Endothelial cell of umbilical vein (primary cell): ENCODE results near the gene CHRM2. TPM values are rescaled to one million over a fixed set of nuclear protein-coding genes. Genes with fewer than 3 reads are reported as not detected.

Experiments
- BruUV-seq: library from RNA; stranded (reverse); fragments of 400-500 nt; replicated peaks from 2 replicates; lab custom pipeline; 2021; lab: Mats Ljungman, UMichigan
- CTCF ChIA-PET: fragments of 300-600, 350-600 bp; sonication (Branson Sonifier 250); formaldehyde crosslinking; loops from one replicate; lab custom pipeline; 2021; ENCODE audit warnings: antibody characterized with exemption, inconsistent platforms; lab: Charles Lee
- POLR2A ChIA-PET: fragments of 300-600, 350-600 bp; sonication (Branson Sonifier 250); formaldehyde crosslinking; loops from one replicate; lab custom pipeline; 2021; ENCODE audit warnings: antibody characterized with exemption, inconsistent platforms; lab: Charles Lee
- DNase-seq: peaks from one replicate; pipeline ENCODE4 v3.0.0-alpha.2; 2011; ENCODE audit warnings: low read depth, low spot score
- FAIRE-seq: peaks from 2 replicates; lab custom pipeline; 2011; peaks lifted over from hg19 to GRCh38; lab: Jason Lieb, UNC
- H2AFZ ChIP-seq: 2 replicates; pipeline ENCODE4 v1.6.0; 2012; ENCODE audit warnings: low read depth, low read length, control low read depth, inconsistent platforms
- H3K27ac ChIP-seq: 2 replicates; pipeline ENCODE4 v1.5.1; 2011; ENCODE audit warnings: low read depth, mild to moderate bottlenecking, control low read depth, low read length, moderate library complexity; ENCODE audit not compliant: insufficient read depth
- H3K27me3 ChIP-seq, 2 experiments: 2 replicates each; pipeline versions ENCODE4 v1.6.0 to v1.6.1; 2011; ENCODE audit warnings: low read length in 2 of 2, mixed read lengths in 1 of 2; ENCODE audit not compliant: control insufficient read depth in 2 of 2, insufficient read depth in 2 of 2
- H3K36me3 ChIP-seq, 2 experiments: 2 replicates in 1 of 2; 3 replicates in 1 of 2; pipeline ENCODE4 v1.5.1; 2011; ENCODE audit warnings: low read length in 2 of 2, mild to moderate bottlenecking in 1 of 2, moderate library complexity in 1 of 2; ENCODE audit not compliant: control insufficient read depth in 2 of 2, insufficient read depth in 2 of 2; ENCODE audit errors: extremely low read depth in 1 of 2
- H3K4me1 ChIP-seq: 3 replicates; pipeline ENCODE4 v1.5.1; 2011; ENCODE audit warnings: mild to moderate bottlenecking, low read length; ENCODE audit not compliant: control insufficient read depth, insufficient read depth; ENCODE audit errors: extremely low read depth
- H3K4me2 ChIP-seq: 2 replicates; pipeline ENCODE4 v1.6.1; 2011; ENCODE audit warnings: low read length, control low read depth, mixed read lengths; ENCODE audit not compliant: insufficient read depth
- H3K4me3 ChIP-seq, 3 experiments: fragments of 200-600 bp in 1 of 3; sonication (generic), shearing (Covaris generic) in 1 of 3; replicated peaks in 1 of 3; 2 replicates each; pipeline ENCODE4 v1.5.1; 2011 to 2016; ENCODE audit warnings: control low read depth in 3 of 3, low read length in 3 of 3, mild to moderate bottlenecking in 2 of 3, inconsistent platforms in 1 of 3, low read depth in 1 of 3, moderate library complexity in 1 of 3; ENCODE audit not compliant: insufficient read depth in 1 of 3
- H3K79me2 ChIP-seq: 2 replicates; pipeline ENCODE4 v1.6.0; 2012; ENCODE audit warnings: low read length, inconsistent platforms; ENCODE audit not compliant: control insufficient read depth, insufficient read depth
- H3K9ac ChIP-seq: replicated peaks from 2 replicates; pipeline ENCODE3; 2011; ENCODE audit warnings: low read length, control low read depth; ENCODE audit not compliant: insufficient read depth; ENCODE audit errors: extremely low read depth
- H3K9me1 ChIP-seq: replicated peaks from 3 replicates; pipeline ENCODE4 v1.6.0; 2011; ENCODE audit warnings: mild to moderate bottlenecking, low read length; ENCODE audit not compliant: control insufficient read depth, insufficient read depth; ENCODE audit errors: extremely low read depth
- H3K9me3 ChIP-seq: replicated peaks from 2 replicates; pipeline ENCODE4 v1.5.1; 2012; ENCODE audit warnings: low read length, inconsistent platforms; ENCODE audit not compliant: control insufficient read depth, insufficient read depth
- H4K20me1 ChIP-seq: replicated peaks from 2 replicates; pipeline ENCODE3; 2011; ENCODE audit warnings: mild to moderate bottlenecking, low read length; ENCODE audit not compliant: control insufficient read depth, insufficient read depth; ENCODE audit errors: extremely low read depth
- EZH2 ChIP-seq: IDR thresholded peaks from 2 replicates; pipeline ENCODE4 v1.6.1; 2012; ENCODE audit warnings: borderline replicate concordance, low read depth, mild to moderate bottlenecking, moderate library complexity, low read length, inconsistent platforms; ENCODE audit not compliant: severe bottlenecking
- FOS ChIP-seq: IDR thresholded peaks from 2 replicates; pipeline ENCODE4 v1.6.1; 2011; ENCODE audit warnings: mild to moderate bottlenecking, low read length, moderate library complexity, borderline replicate concordance; ENCODE audit not compliant: insufficient read depth
- GATA2 ChIP-seq: IDR thresholded peaks from 2 replicates; pipeline ENCODE4 v1.7.0; 2011; ENCODE audit warnings: low read depth, mild to moderate bottlenecking, moderate library complexity, mixed read lengths, low read length; ENCODE audit not compliant: insufficient read length, insufficient read depth
- JUN ChIP-seq: IDR thresholded peaks from 2 replicates; pipeline ENCODE4 v1.6.1; 2011; ENCODE audit warnings: borderline replicate concordance, low read depth; ENCODE audit not compliant: insufficient read length, insufficient read depth
- MAX ChIP-seq: IDR thresholded peaks from 2 replicates; pipeline ENCODE4 v1.6.1; 2011; ENCODE audit not compliant: insufficient read depth, insufficient read length
- MYC ChIP-seq: IDR thresholded peaks from one replicate; pipeline ENCODE4 v1.6.1; 2011; ENCODE audit warnings: mild to moderate bottlenecking, low read depth, low read length
- POLR2A ChIP-seq: IDR thresholded peaks from 2 replicates; pipeline ENCODE4 v1.6.1; 2012; ENCODE audit warnings: low read depth, mild to moderate bottlenecking, control low read depth, low read length
- POLR2AphosphoS5 ChIP-seq: IDR thresholded peaks from 2 replicates; pipeline ENCODE4 v1.6.1; 2012; ENCODE audit warnings: low read depth, mild to moderate bottlenecking, control low read depth, low read length, moderate library complexity; ENCODE audit not compliant: insufficient read depth
- dilution Hi-C: fragments of 300-500 bp; cut with MboI; formaldehyde crosslinking; loops from one replicate; pipeline ENCODE4 v1.15.0; 2019; ENCODE audit warnings: low sequenced_read_pairs; ENCODE audit not compliant: extremely low pct_ligation_motif_present
- intact Hi-C: fragments of 100-400 bp; cut with micrococcal nuclease; formaldehyde crosslinking; loops from one replicate; pipeline ENCODE4 v1.10.0; 2022
- polyA plus RNA-seq, 4 experiments: library from polyadenylated mRNA; depleted of rRNA in 3 of 4; stranded (reverse) in 3 of 4; unstranded in 1 of 4; fragments of >200 nt; gene quantifications; 2 replicates each; pipeline versions ENCODE4 v1.2.1 to v1.2.3, GENCODE V29; 2011 to 2012; ENCODE audit warnings: missing spikeins in 1 of 4
- total RNA-seq: library from RNA; stranded (reverse); gene quantifications from 2 replicates; pipeline ENCODE4 v1.2.3, GENCODE V29; 2021
- TF ChIP-seq, protein P1 (sequence below), 2 donors: IDR thresholded peaks; 1 replicate in 1 of 2; 2 replicates in 1 of 2; pipeline ENCODE4 v1.5.1; 2011; ENCODE audit warnings: low read length in 2 of 2, mild to moderate bottlenecking in 2 of 2, moderate library complexity in 2 of 2, control low read depth in 1 of 2, inconsistent platforms in 1 of 2, low read depth in 1 of 2; ENCODE audit not compliant: insufficient read depth in 1 of 2; ENCODE audit errors: extremely low read depth in 1 of 2

The CHRM2 gene
- total and polyA plus RNA-seq, 2 donors (not counting 3 experiments of a cell fraction or from before 2014, with no cell fraction given): not detected

DNA sequence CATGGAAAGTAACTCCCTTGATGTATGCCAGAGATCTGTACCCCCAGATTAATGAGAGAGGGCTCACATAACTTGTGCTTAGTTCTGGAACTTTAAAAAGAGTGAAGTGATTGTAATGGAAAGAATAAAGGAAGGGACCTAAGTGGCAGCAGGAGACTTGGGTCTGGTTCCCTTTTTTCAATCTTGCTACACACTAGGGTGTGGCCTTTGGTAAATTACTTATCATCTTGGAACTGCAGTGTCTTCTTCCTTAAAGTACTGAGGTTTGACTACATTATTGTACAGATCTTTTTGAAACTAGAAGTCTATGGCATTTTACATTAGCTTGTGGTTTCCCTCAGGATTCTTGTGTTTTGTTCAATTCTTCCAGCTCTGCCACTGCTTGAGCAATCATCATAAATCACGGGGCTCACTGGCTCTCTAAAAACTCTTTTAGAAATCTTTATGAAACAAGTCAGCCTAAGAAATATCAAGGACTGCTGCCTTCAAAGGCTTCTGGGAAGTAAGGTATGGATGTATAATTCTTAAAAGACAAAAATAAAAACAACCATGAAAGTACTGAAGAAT, 22.5 kb upstream of the CHRM2 start:
- intact Hi-C loops: no loop called here
- dilution Hi-C loops: no loop called here

More for the DNA sequence above, 22.5 kb upstream of the CHRM2 start:
- Histone ChIP-seq H3K9me3 (no peaks in the 10 kb centered on the region), H3K27me3 (no peaks in the 10 kb centered on the region), H3K79me2 (no peaks in the 10 kb centered on the region), H3K4me3 (no peak overlapping the region), H2AFZ (no peak overlapping the region), H3K4me2 (no peak overlapping the region), H3K27ac (no peak overlapping the region), H3K36me3 (no peaks in the 10 kb centered on the region), H3K9me1 (no peaks in the 10 kb centered on the region), H4K20me1 (no peaks in the 10 kb centered on the region), H3K9ac (no peak overlapping the region), H3K4me1 (no peaks in the 10 kb centered on the region)
- CTCF ChIA-PET: no interaction called here
- POLR2A ChIA-PET: no interaction called here
- TF ChIP-seq MYC (no peak), FOS (no peak), EZH2 (no peak), MAX (no peak), POLR2AphosphoS5 (no peak), GATA2 (no peak), JUN (no peak), POLR2A (no peak)
- TF ChIP-seq, protein P1, sequence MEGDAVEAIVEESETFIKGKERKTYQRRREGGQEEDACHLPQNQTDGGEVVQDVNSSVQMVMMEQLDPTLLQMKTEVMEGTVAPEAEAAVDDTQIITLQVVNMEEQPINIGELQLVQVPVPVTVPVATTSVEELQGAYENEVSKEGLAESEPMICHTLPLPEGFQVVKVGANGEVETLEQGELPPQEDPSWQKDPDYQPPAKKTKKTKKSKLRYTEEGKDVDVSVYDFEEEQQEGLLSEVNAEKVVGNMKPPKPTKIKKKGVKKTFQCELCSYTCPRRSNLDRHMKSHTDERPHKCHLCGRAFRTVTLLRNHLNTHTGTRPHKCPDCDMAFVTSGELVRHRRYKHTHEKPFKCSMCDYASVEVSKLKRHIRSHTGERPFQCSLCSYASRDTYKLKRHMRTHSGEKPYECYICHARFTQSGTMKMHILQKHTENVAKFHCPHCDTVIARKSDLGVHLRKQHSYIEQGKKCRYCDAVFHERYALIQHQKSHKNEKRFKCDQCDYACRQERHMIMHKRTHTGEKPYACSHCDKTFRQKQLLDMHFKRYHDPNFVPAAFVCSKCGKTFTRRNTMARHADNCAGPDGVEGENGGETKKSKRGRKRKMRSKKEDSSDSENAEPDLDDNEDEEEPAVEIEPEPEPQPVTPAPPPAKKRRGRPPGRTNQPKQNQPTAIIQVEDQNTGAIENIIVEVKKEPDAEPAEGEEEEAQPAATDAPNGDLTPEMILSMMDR (IDR thresholded peaks at IDR 0.05; ENCODE audit: extremely low read depth in 1 of 2, insufficient read depth in 1 of 2, low read depth in 1 of 2, low read length in 2 of 2): no peak
- BruUV-seq: no TSS peak
- FAIRE-seq: no peak
- DNase-seq: no peak
